Anterior cingulate cortex (tissue), 58 donors: Measurements from ENCODE around the gene TES.
A peak's percentile ranks its signal among the peaks of the same experiment; 100 is the strongest.

ENCODE experiments used
- DNase-seq, 58 donors: peaks; one replicate each; lab custom pipeline; 2025; lab: John Stamatoyannopoulos, UW

The TES gene

DNA sequence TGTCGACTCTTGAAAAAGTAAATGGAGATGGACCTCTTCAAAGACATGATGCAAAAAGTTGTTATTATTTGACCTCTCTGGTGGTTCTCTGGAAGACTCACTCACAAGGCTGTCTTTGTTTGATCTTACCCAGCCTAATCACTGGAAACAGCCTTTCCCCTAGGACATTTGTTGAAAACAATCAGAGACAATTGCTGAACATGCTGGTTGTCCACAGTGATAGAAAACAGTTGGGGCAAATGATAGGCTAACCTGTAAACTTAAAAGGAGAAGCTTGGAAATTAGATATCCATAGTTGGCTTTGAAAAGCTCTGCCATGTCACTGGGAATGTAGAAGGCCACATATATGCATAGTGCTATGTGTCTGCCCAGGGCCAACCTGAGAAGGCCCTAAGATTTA, 22.9 kb upstream of the TES start:
- DNase-seq, result no peak

GRCh38 chr7:116193329-116194087, 16.8 kb upstream of the TES start:
- DNase-seq, result no peak

DNA sequence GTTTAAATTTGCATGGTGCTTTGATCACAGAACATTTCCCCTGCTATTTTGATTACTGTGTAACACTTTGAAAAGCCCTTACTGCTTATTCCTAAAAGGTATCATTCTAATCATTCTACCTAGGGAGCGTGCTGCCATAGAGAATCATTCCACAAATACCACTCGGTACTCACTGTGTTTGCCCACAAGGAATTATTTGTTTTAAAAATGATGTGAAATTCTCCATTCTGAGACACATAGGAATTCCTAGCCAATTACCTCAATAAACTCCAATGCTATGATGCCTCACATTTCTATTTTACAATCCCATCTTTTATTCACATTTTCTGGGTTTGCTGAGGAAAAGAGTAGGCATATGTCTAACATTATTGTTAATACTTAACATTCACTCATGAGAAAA, 16.2 kb upstream of the TES start:
- DNase-seq, result no peak

- DNase-seq, result no peak
Observed at GRCh38 chr7:116195451-116195850, 14.9 kb upstream of the TES start.

DNA sequence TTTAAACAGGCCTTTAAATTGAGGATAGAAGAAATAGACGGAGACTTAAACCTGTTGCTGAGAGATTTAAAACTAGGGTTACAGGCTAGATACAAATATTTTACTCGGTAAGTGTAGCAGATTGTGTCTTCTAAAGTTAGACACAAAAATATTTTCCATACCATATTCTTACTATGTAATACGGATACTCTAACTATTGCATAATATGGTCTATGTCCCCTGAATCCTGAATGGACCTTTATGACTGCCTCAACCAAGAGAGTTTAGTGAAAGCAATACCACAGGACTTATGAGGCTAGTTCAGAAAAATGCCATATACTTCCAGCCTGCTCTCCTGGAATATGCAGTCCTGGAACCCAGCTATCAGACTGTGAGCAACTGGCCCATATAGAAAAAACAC, 13.4 kb upstream of the TES start:
- no peak for DNase-seq

GRCh38 chr7:116197360-116197759, 13.0 kb upstream of the TES start:
- DNase-seq, result no peak

DNA sequence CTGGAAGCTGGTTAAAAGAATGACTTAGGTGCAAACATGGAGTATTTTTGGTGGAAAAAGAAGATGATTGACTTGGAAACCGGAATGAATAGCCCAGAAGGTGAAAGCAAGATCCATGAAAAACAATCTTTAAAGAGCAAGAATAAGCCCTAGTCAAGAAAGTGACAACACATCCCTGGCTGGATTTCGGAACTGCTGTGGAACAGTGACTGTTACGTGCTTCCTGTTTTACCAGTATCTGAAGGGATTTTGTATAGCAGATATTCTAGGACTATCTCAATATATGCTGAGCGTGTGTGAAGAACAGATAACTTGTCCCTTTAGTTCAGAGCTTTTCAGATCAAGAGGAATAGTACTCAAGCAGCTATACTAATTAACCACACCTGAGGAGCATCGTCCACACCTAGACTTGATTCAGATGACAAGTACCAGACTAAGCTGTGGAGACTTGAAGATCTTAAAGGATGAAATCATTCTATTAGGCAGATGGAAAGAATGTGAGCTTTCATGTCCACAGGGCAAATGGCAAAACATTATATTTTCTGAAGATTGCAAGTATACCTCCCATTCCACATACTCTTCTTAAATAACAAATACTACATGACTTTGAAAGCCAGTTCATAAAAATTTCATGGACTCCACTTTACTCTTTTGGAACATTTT, 11.5 kb upstream of the TES start:
- DNase-seq, result no peak

GRCh38 chr7:116200963-116201362, 9.4 kb upstream of the TES start:
- no peak for DNase-seq

- no peak for DNase-seq
Observed at GRCh38 chr7:116206141-116206540, 4.2 kb upstream of the TES start.

GRCh38 chr7:116208919-116209318, 1.4 kb upstream of the TES start:
- no peak for DNase-seq

DNA sequence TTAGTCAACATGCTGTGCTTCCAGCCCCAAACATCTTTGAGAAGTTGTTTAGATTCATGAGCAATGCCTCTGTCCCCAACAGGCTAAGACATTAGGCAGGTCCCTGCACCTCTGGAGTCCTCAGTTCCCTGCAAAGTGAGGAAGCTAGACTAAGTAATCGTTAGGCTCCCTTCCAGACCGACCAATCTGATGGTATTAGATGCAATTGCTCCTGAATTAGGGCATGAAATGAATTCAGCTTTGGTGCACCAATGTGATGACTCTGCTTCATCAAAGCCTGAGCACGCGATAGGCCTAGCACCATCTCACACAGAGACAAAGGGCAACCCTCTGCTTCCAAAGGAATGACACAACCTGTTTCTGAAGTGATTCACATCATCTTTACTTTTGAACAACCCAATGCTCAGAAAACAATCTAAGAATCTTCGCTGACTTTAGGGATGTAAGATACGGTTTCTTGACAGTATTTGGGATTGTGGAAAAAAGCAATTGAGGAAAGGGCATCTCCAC, 723 bp upstream of the TES start:
- no peak for DNase-seq

- peak in 1 of 58 donors; percentile 11 for DNase-seq
Observed at GRCh38 chr7:116211006-116211912, 920 bp downstream of the TES start.

DNA sequence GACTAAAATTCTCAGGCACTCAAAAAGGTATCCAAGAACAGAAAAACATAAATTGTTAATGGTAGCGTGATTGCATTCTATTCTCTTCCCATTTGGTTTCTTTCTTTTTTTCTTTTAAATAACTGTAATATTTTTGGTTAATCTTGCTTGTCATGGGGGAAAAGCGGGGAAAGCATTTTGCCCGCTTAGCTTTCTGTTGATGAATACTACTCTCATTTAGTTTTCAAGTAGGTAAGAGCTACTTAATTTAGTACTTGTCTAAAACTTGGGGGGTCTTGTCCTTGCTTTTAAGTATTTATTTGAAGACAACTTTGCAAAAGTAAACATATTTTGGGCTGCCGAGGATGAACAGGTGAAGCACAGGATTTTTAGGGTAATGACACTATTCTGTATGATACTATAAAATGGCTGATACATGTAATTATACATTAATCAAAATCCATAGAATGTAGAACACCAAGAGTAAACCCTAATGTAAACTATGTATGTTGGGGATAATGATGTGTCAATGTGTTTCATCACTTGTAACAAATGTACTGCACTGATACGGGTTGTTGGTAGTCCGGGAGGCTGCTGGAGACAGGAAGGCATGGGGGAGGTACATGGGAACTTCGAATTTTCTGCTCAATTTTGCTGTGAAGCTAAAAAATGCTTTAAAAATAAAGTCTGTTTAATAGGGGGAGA, 1.7 kb downstream of the TES start:
- DNase-seq, result no peak

GRCh38 chr7:116212869-116213268, 2.5 kb downstream of the TES start:
- no peak for DNase-seq

DNA sequence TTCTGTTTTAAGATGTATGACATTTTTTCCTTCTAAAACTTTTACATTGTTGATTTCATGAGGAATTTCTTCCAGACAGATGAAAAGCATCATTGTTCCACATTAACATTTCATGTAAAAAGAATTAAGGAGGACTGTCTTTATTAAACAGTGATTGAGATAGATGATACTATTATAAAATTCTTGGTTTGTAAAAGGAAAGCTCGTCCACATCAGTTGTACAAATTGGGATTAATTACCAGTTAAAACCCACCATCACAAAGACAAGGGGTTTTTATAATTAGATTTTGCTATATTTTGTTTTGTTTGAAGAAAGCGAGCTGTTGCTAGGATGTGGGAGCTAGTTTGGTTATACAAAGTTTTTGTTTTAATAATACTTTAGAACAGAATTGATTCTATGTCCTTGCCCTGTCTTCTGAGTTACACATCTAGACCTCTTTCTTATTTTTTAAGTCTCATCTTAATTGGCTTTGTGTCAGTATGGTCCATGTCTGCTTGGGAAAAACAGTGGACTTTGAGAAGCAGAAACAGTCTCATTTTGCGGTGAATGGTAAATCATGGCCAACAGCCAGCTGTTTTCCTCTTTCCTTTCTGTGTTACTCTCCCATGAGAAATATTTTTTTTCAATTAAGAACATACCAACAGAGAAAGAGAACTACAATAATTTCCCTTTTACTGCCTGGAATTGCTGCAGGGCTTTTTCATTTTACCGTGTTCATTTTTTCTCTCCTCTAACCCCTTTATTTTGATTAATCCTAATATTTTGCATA, 3.2 kb downstream of the TES start:
- no peak for DNase-seq

GRCh38 chr7:116214921-116215320, 4.6 kb downstream of the TES start:
- DNase-seq, result no peak

GRCh38 chr7:116215551-116215950, 5.2 kb downstream of the TES start:
- no peak for DNase-seq

GRCh38 chr7:116216956-116217571, 6.7 kb downstream of the TES start:
- DNase-seq, result no peak

GRCh38 chr7:116218051-116218645, 7.8 kb downstream of the TES start:
- no peak for DNase-seq
